ENCODE measurements around the gene CHCHD4.

DNA sequence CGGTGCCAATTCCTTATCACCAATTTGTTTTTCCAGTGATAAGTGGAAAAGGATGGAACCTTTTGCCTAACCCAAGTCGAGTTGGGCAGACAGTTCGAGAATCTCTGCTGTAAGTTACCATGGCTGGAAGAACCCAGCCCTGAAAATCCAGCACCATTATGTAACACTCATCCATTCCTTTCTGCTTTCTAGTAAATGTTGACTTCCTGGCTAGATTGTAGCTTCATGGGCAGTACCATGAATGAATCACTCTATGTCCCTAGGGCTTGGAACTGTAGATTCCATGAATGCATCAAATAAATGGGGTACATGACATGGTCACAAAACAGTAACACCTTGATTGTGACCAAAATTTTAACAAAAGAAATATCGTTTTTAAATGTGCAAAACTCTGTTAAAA, 14.0 kb downstream of the CHCHD4 start:
- TF ChIP-seq, protein P1, sequence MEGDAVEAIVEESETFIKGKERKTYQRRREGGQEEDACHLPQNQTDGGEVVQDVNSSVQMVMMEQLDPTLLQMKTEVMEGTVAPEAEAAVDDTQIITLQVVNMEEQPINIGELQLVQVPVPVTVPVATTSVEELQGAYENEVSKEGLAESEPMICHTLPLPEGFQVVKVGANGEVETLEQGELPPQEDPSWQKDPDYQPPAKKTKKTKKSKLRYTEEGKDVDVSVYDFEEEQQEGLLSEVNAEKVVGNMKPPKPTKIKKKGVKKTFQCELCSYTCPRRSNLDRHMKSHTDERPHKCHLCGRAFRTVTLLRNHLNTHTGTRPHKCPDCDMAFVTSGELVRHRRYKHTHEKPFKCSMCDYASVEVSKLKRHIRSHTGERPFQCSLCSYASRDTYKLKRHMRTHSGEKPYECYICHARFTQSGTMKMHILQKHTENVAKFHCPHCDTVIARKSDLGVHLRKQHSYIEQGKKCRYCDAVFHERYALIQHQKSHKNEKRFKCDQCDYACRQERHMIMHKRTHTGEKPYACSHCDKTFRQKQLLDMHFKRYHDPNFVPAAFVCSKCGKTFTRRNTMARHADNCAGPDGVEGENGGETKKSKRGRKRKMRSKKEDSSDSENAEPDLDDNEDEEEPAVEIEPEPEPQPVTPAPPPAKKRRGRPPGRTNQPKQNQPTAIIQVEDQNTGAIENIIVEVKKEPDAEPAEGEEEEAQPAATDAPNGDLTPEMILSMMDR (conservative IDR thresholded peaks at IDR 0.05; ENCODE audit: low read depth, low read length) = no peak
- TF ChIP-seq EZH2 (IDR thresholded peaks at IDR 0.05; ENCODE audit: low read length, unreplicated experiment) (no peak), EZH2phosphoT487 (IDR thresholded peaks at IDR 0.05; ENCODE audit: borderline replicate concordance, low read length) (no peak)

Measured in PC-3 (cell line).